Activated T-cell treated with anti-CD3 and anti-CD28 coated beads, Interleukin-2, amount 50 U/mL, for 4 hours (primary cell): ENCODE data around the gene STMND1. TPM values are rescaled to one million over a fixed set of nuclear protein-coding genes. Genes with fewer than 3 reads are reported as not detected.
"Not testable (repeated sequence)": the region's sequence is repeated elsewhere in the genome, so short reads cannot be mapped to it uniquely, and the experiment has no call there.

Experiments used
- ATAC-seq, 2 donors: fragments of 200-7000 bp; cut with Tn5 transposase; one replicate each; pipeline ENCODE4 v1.10.0; 2021
- DNase-seq: peaks from one replicate; pipeline ENCODE4 v3.0.0-alpha.2; 2020
- H3K27me3 Mint-ChIP-seq: one replicate; pipeline ENCODE4 v1.8.0; 2021; ENCODE audit warnings: low read depth, mixed read lengths
- H3K36me3 Mint-ChIP-seq: one replicate; pipeline ENCODE4 v1.8.0; 2022; ENCODE audit warnings: mixed read lengths; ENCODE audit not compliant: insufficient read depth
- H3K4me1 Mint-ChIP-seq: one replicate; pipeline ENCODE4 v1.8.0; 2021; ENCODE audit warnings: low read depth, mixed read lengths
- H3K4me3 Mint-ChIP-seq: one replicate; pipeline ENCODE4 v1.8.0; 2021; ENCODE audit warnings: mild to moderate bottlenecking, moderate library complexity, mixed read lengths
- H3K9me3 Mint-ChIP-seq: one replicate; pipeline ENCODE4 v1.8.0; 2021; ENCODE audit warnings: mixed read lengths
- total RNA-seq, 3 donors: library from RNA; stranded (reverse); gene quantifications; one replicate each; pipeline ENCODE4 v1.2.1, GENCODE V29; 2021

The STMND1 gene
- total RNA-seq: not detected

- no peaks in the 10 kb centered on the region for H3K36me3 Mint-ChIP-seq
- ATAC-seq (peak; percentile 58 to 75), DNase-seq (no peak)
- peaks cover 7% of the 10 kb centered on the region for H3K4me1 Mint-ChIP-seq
- H3K4me3 Mint-ChIP-seq: peak within 1 kb of the TSS; percentile 67
- H3K9me3 Mint-ChIP-seq: no peaks in the 10 kb centered on the region
- peaks cover 37% of the 10 kb centered on the region for H3K27me3 Mint-ChIP-seq
These were observed at the start of gene STMND1 for GRCh38 chr6:17101422-17102257. Gene STMND1, plus strand, starts transcription at chr6:17102050. Its CDS starts 208 bp downstream, at chr6:17102258.

GRCh38 chr6:17054647-17055046, 47.2 kb upstream of the STMND1 start:
- H3K27me3 Mint-ChIP-seq: peaks cover 12% of the 10 kb centered on the region
- no peaks in the 10 kb centered on the region for H3K36me3 Mint-ChIP-seq
- ATAC-seq (peak; percentile 38 to 63), DNase-seq (no peak)
- no peaks in the 10 kb centered on the region for H3K9me3 Mint-ChIP-seq
- no peaks in the 10 kb centered on the region for H3K4me1 Mint-ChIP-seq
- H3K4me3 Mint-ChIP-seq: no peak overlapping the region

GRCh38 chr6:17057322-17057721, 44.5 kb upstream of the STMND1 start:
- Mint-ChIP-seq H3K4me1 (no peaks in the 10 kb centered on the region), H3K9me3 (no peaks in the 10 kb centered on the region), H3K27me3 (peaks cover 19% of the 10 kb centered on the region), H3K4me3 (no peak overlapping the region), H3K36me3 (no peaks in the 10 kb centered on the region)
- no peak for DNase-seq
- ATAC-seq: no peak

- Mint-ChIP-seq H3K36me3 (no peaks in the 10 kb centered on the region), H3K9me3 (no peaks in the 10 kb centered on the region), H3K4me3 (no peak overlapping the region), H3K4me1 (no peaks in the 10 kb centered on the region), H3K27me3 (peaks cover 16% of the 10 kb centered on the region)
- DNase-seq (no peak), ATAC-seq (no peak)
These were observed 43.3 kb upstream of the STMND1 start for GRCh38 chr6:17058550-17058949.

- no peaks in the 10 kb centered on the region for H3K9me3 Mint-ChIP-seq
- H3K4me3 Mint-ChIP-seq: no peak overlapping the region
- ATAC-seq: no peak
- no peak for DNase-seq
- H3K27me3 Mint-ChIP-seq: peaks cover 16% of the 10 kb centered on the region
- no peaks in the 10 kb centered on the region for H3K36me3 Mint-ChIP-seq
- no peaks in the 10 kb centered on the region for H3K4me1 Mint-ChIP-seq
These were observed 42.8 kb upstream of the STMND1 start for GRCh38 chr6:17059022-17059421.

GRCh38 chr6:17059850-17060249, 42.0 kb upstream of the STMND1 start:
- ATAC-seq: no peak
- Mint-ChIP-seq H3K4me1 (no peaks in the 10 kb centered on the region), H3K4me3 (no peak overlapping the region), H3K27me3 (peaks cover 16% of the 10 kb centered on the region), H3K36me3 (no peaks in the 10 kb centered on the region), H3K9me3 (no peaks in the 10 kb centered on the region)
- no peak for DNase-seq

GRCh38 chr6:17061097-17061496, 40.8 kb upstream of the STMND1 start:
- DNase-seq (no peak), ATAC-seq (no peak)
- no peaks in the 10 kb centered on the region for H3K36me3 Mint-ChIP-seq
- H3K4me3 Mint-ChIP-seq: no peak overlapping the region
- H3K4me1 Mint-ChIP-seq: no peaks in the 10 kb centered on the region
- H3K27me3 Mint-ChIP-seq: peaks cover 12% of the 10 kb centered on the region
- H3K9me3 Mint-ChIP-seq: no peaks in the 10 kb centered on the region

- Mint-ChIP-seq H3K4me3 (no peak overlapping the region), H3K9me3 (no peaks in the 10 kb centered on the region), H3K4me1 (no peaks in the 10 kb centered on the region), H3K36me3 (no peaks in the 10 kb centered on the region), H3K27me3 (peaks cover 10% of the 10 kb centered on the region)
- ATAC-seq: no peak
- DNase-seq: no peak
These were observed 38.9 kb upstream of the STMND1 start for GRCh38 chr6:17062871-17063440.

- Mint-ChIP-seq H3K4me1 (no peaks in the 10 kb centered on the region), H3K36me3 (no peaks in the 10 kb centered on the region), H3K4me3 (no peak overlapping the region), H3K9me3 (peaks cover 8% of the 10 kb centered on the region), H3K27me3 (peaks cover 6% of the 10 kb centered on the region)
- DNase-seq (no peak), ATAC-seq (no peak)
These were observed 36.9 kb upstream of the STMND1 start for GRCh38 chr6:17064975-17065374.

- no peaks in the 10 kb centered on the region for H3K4me1 Mint-ChIP-seq
- peaks cover 7% of the 10 kb centered on the region for H3K27me3 Mint-ChIP-seq
- no peak overlapping the region for H3K4me3 Mint-ChIP-seq
- DNase-seq (no peak), ATAC-seq (no peak)
- peaks cover 14% of the 10 kb centered on the region for H3K9me3 Mint-ChIP-seq
- no peaks in the 10 kb centered on the region for H3K36me3 Mint-ChIP-seq
These were observed 35.2 kb upstream of the STMND1 start for GRCh38 chr6:17066610-17067009.

- not testable (repeated sequence) for H3K4me3 Mint-ChIP-seq, H3K4me1 Mint-ChIP-seq, DNase-seq, H3K36me3 Mint-ChIP-seq, ATAC-seq
- H3K9me3 Mint-ChIP-seq: peaks cover 16% of the 10 kb centered on the region
- peaks cover 21% of the 10 kb centered on the region for H3K27me3 Mint-ChIP-seq
These were observed 32.9 kb upstream of the STMND1 start for GRCh38 chr6:17068972-17069371.

- not testable (repeated sequence) for DNase-seq, H3K36me3 Mint-ChIP-seq, H3K4me1 Mint-ChIP-seq, H3K4me3 Mint-ChIP-seq, ATAC-seq
- H3K27me3 Mint-ChIP-seq: peaks cover 32% of the 10 kb centered on the region
- peaks cover 16% of the 10 kb centered on the region for H3K9me3 Mint-ChIP-seq
These were observed 31.4 kb upstream of the STMND1 start for GRCh38 chr6:17070400-17070799.

GRCh38 chr6:17073596-17073995, 28.3 kb upstream of the STMND1 start:
- not testable (repeated sequence) for H3K36me3 Mint-ChIP-seq, H3K4me1 Mint-ChIP-seq, H3K4me3 Mint-ChIP-seq, DNase-seq, ATAC-seq
- Mint-ChIP-seq H3K9me3 (peaks cover 19% of the 10 kb centered on the region), H3K27me3 (peaks cover 32% of the 10 kb centered on the region)

GRCh38 chr6:17081273-17081672, 20.6 kb upstream of the STMND1 start:
- H3K9me3 Mint-ChIP-seq: peaks cover 4% of the 10 kb centered on the region
- no peak overlapping the region for H3K4me3 Mint-ChIP-seq
- H3K4me1 Mint-ChIP-seq: no peaks in the 10 kb centered on the region
- H3K27me3 Mint-ChIP-seq: peaks cover 15% of the 10 kb centered on the region
- no peak for ATAC-seq
- H3K36me3 Mint-ChIP-seq: no peaks in the 10 kb centered on the region
- DNase-seq: no peak

- H3K4me1 Mint-ChIP-seq: no peaks in the 10 kb centered on the region
- H3K9me3 Mint-ChIP-seq: no peaks in the 10 kb centered on the region
- H3K36me3 Mint-ChIP-seq: no peaks in the 10 kb centered on the region
- ATAC-seq: no peak
- no peak for DNase-seq
- H3K27me3 Mint-ChIP-seq: peaks cover 15% of the 10 kb centered on the region
- H3K4me3 Mint-ChIP-seq: no peak overlapping the region
These were observed 19.9 kb upstream of the STMND1 start for GRCh38 chr6:17081860-17082508.
